ENCODE measurements around the gene PNMA1.
A peak's percentile ranks its signal among the peaks of the same experiment; 100 is the strongest.

PNMA1 gene, protein sequence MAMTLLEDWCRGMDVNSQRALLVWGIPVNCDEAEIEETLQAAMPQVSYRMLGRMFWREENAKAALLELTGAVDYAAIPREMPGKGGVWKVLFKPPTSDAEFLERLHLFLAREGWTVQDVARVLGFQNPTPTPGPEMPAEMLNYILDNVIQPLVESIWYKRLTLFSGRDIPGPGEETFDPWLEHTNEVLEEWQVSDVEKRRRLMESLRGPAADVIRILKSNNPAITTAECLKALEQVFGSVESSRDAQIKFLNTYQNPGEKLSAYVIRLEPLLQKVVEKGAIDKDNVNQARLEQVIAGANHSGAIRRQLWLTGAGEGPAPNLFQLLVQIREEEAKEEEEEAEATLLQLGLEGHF

DNA sequence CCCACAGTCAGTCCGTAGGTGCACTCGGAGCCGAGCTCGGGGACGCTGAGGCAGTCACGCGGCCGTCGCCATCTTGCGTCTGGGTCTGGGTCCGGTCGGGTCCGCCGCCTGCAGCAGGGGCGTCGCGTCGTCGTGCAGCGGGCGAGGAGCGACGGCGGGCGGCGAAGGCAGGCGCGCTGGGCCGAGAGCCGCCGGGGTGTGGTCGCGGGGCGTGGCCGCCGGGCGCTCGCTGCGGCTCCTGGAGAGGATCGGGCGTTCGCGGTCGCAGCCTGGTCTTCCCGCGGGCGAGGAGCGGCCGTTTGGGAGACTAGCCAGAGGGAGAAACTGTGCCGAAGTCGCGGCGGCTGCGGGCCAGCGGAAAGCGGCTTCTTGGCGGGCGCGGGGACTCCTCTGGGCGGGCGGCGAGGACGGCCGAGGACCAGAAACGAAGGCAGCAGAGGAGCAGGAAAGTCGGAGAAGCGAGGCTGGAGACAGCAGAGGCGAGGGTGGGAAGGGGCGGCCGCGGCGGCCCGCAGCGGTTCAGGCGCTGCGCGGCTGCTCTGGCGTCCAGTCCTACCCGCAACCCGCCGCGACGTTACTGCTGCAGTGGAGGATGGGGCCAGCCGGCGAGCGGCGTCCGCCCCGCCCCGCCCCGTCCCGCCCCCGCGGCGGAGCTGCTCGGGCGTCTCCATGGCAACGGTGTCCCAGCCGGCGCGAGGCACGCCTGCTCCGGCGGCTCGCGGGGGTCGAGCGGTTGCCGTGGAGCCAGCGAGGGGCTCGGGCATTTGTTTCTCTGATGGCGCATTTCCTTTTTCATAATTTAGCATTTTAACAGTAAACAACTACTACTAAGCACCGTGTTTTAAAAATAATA, at the start of gene PNMA1:
Gene PNMA1 (minus strand): TSS at position 582 of the 853 bp plus-strand sequence. CDS start 745 bp downstream, outside the sequence.
- DNase-seq (ENCODE audit: low spot score) = peak; percentile 89

DNA sequence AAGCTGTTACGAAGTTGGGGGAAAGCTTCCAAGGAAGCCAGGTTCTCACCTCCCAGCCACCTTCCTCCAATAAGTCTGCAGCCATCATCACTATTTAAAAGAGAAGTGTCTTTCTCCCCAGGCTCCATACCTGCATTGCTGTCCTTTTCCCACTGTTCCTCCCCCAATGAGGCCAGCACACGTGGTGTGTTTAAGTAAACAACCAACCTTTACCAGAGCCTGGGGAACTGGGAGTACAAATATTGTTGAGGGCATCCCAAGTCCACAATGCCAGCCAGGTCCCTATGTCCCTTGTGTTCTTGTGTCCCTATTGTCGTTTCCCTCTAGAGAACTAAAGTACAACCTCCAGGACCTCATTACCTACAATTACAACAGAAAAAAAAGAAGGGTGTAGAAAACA, 49.2 kb upstream of the PNMA1 start:
- DNase-seq (ENCODE audit: low spot score) = no peak

DNA sequence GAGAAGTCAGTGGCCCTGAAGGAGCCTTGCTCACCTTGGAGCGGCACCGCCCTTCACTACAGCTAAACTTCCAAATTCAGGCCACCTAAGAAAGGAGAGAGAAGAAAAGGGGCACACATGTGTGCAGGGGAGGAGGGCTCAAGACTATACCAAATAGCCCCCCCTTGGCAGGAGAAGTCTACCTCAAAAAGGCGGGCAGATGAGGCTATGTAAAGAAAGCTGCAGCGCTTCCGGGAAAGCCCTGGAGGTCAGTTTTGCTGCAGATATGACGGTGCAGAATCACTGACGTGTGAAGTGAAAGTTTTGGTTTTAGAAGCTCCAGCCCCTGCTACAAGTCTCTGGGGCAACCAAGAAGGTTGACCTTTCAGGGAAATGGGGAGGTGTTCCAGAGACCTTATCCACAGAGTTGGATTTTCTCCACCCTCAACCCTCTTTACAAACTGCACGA, 48.2 kb upstream of the PNMA1 start:
- no peak for DNase-seq (ENCODE audit: low spot score)

GRCh38 chr14:73761618-73762355, 47.6 kb upstream of the PNMA1 start:
- DNase-seq (ENCODE audit: low spot score) = no peak

DNA sequence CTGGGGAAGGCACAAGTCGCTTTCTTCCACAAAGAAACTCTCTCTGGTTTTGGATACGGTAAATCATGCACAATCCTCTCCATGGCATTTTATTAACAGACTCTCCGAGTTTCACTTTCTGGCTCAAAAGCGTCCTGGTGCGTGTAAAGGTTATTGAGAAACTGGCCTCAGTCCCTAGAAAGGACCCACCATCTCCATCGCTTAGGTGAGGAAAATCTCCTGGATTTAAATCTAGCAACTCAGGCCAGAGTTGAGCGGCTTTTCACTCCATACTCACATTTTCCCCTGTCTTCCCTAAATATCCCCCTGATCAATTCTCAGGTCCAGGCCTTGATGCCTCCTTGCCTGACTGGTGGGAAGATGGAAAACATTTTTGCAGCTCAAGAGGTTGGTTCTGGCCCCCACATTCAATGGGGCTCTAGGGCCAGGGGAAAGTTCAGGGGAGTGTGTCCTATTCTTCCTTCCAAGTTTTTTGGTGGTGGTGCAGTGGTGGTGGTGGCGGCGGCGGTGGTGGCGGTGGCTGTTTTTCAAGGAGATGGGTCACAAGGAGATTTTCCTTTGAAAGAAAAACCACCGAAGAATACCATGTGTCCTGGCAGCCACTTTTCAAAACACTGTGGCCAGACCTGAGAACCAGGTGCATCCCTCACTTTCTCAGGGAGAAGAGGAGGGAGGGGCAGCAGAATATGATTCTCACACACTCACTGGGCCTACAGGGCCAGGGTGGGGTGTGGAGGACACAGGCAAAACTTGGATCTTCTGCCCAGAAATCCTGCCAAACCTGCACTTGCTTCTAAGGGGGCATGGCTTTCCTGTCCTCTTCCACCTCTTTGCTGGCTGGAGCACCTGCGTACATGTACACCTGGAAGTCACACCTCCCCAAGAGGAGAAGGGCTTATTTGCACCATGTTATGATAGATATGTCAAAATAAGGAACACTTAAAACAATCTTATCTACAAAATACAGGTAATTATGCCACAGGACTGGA, 46.7 kb upstream of the PNMA1 start:
- no peak for DNase-seq (ENCODE audit: low spot score)

GRCh38 chr14:73759714-73760597, 45.8 kb upstream of the PNMA1 start:
- peak; percentile 91 for DNase-seq (ENCODE audit: low spot score)

- no peak for DNase-seq (ENCODE audit: low spot score)
Observed at GRCh38 chr14:73759183-73759713, 45.1 kb upstream of the PNMA1 start.

- DNase-seq (ENCODE audit: low spot score) = no peak
Observed at GRCh38 chr14:73758392-73759182, 44.4 kb upstream of the PNMA1 start.

- no peak for DNase-seq (ENCODE audit: low spot score)
Observed at GRCh38 chr14:73757876-73758391, 43.8 kb upstream of the PNMA1 start.

GRCh38 chr14:73757381-73757780, 43.2 kb upstream of the PNMA1 start:
- no peak for DNase-seq (ENCODE audit: low spot score)

GRCh38 chr14:73755434-73756014, 41.3 kb upstream of the PNMA1 start:
- DNase-seq (ENCODE audit: low spot score) = peak; percentile 82

DNA sequence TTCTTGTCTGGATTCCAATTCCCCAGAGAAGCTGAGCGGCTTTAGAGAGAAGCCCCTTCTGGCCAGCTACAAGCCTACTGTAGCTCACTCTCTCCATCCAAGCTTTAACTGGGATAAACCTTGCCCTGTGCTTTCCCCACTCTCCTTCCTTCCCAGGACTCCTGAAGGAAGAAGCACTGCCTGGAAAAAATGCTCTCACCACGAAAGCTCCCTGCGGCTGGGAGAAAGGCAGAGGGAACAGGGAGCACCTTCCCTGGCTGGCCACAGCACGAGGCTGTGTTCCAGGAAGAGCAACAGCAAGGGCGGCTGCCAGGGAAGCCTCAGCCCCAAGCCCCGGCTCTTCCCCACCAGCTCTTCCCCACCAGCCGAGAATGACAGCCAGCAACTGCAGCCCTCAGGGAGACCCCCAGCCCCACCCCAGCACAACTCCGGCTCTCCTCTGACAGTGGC, 40.8 kb upstream of the PNMA1 start:
- DNase-seq (ENCODE audit: low spot score) = no peak

- peak; percentile 80 for DNase-seq (ENCODE audit: low spot score)
Observed at GRCh38 chr14:73753887-73754795, 40.0 kb upstream of the PNMA1 start.

DNA sequence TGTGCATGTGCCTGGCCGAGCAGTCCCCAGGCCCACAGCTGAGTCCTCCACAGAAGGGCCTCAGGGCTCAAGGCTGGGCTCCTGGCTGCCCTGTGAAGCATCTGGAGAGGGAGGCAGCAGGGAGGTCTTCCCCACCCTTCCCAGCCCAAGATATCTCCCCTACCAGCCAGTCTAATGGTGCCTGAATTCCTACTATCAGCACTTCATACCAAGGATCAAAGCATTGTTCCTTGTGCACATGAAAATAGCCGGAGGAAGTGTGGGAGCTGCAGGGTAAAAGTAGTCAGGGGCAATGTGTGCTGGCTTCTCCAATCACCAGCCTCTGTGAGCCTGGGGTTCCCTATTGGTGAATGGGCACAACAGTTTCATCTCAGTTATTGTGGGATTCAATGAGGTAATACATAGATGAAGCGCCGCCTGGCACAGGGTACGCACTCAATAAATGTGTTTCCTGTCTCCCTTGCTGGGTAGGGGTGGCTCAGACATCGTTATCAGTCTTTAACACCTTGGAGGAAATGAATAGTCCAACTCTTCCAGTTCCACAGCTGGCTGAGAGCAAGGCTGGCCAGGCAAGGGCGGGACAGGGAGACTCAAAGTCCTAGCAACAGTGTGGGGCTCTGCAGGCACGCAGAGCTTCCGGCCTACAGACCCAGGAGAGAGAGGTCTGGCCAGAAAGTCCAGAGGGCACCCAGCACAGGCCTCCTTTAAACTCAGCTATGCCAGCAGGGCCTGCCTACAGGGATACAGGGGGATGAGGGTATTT, 39.1 kb upstream of the PNMA1 start:
- DNase-seq (ENCODE audit: low spot score) = no peak

DNA sequence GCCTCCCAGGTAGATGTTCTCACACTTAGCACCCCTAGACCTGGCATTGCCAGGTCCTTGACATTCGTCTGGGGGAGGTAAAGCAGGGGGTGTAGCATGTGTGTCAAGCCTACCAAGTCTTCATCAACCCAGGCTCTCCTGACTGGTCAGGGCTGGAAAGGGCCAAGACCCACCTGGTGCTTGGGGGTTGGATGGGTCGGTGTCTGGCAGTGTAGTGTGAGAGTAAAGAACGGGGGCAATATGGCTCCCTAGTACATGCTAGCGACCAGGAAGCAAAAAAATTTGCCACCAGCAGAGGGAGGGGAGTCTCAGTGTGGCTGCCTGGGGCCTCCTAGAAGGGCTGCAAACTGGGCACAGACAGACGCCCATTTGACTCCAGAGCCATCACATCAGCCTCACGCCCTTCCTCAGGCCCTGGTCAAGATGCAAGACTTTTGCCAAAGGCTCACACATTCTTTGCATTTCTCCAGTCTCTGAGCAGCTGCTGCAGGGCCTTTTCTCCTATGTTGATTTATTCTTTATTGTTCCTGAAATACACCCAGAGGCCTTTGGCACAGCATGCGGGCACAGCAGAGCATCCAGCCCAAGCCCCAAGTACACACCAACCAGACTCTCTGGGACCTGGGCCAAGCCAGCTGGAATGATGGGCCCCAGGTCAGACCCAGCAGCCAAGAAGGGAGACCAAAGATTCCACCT, 38.3 kb upstream of the PNMA1 start:
- DNase-seq (ENCODE audit: low spot score) = no peak

DNA sequence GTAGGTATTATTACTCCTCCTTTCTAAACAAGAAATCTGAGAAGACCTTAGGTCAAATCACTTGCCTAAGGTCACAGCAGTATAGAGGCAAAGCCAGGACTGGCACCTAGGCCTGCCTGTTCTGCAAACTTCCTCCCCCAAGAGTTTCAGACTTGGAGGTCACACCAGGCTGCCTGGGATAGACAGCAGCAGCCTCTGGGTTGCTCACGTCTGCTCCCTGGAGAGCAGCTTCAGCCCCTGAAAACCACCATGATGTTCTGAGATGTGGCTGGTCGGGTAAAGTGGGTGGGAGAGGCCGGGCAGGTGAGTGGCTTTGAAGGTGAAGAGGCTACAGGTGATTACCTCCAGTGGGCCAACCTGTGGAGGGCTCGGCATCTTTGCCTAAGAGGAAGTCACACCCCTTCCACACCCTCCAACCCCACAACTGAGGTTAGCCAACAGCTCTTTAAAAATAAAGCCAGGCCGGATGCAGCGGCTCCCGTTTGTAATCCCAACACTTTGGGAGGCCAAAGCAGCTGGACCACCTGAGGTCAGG, 37.0 kb upstream of the PNMA1 start:
- DNase-seq (ENCODE audit: low spot score) = no peak

Measured in globus pallidus (tissue), 1 donor.